ENCODE data around the gene BRF1.

Gene BRF1

GRCh38 chr14:105195522-105196264, 105.1 kb downstream of the BRF1 start:
- no peak for DNase-seq (ENCODE audit: low spot score)

- DNase-seq (ENCODE audit: low spot score), result no peak
Measured at GRCh38 chr14:105195051-105195450, 105.8 kb downstream of the BRF1 start.

- DNase-seq (ENCODE audit: low spot score), result no peak
Measured at GRCh38 chr14:105193916-105194782, 106.7 kb downstream of the BRF1 start.

GRCh38 chr14:105192866-105193731, 107.7 kb downstream of the BRF1 start:
- no peak for DNase-seq (ENCODE audit: low spot score)

GRCh38 chr14:105187935-105188524, 112.8 kb downstream of the BRF1 start:
- DNase-seq (ENCODE audit: low spot score), result no peak

- no peak for DNase-seq (ENCODE audit: low spot score)
Measured at GRCh38 chr14:105187116-105187515, 113.7 kb downstream of the BRF1 start.

- DNase-seq (ENCODE audit: low spot score), result no peak
Measured at GRCh38 chr14:105185973-105186372, 114.8 kb downstream of the BRF1 start.

- DNase-seq (ENCODE audit: low spot score), result no peak
Measured at GRCh38 chr14:105185001-105185400, 115.8 kb downstream of the BRF1 start.

GRCh38 chr14:105184461-105184860, 116.3 kb downstream of the BRF1 start:
- DNase-seq (ENCODE audit: low spot score), result no peak

GRCh38 chr14:105182296-105183020, 118.3 kb downstream of the BRF1 start:
- DNase-seq (ENCODE audit: low spot score), result no peak

GRCh38 chr14:105181549-105182295, 119.1 kb downstream of the BRF1 start:
- no peak for DNase-seq (ENCODE audit: low spot score)

GRCh38 chr14:105180592-105181548, 119.9 kb downstream of the BRF1 start, which contains the start of gene NUDT14:
TSS of gene NUDT14 (minus strand) at chr14:105181312. CDS start at chr14:105181209, 103 bp downstream.
- peak; percentile 66 for DNase-seq (ENCODE audit: low spot score)

- DNase-seq (ENCODE audit: low spot score), result no peak
Measured at GRCh38 chr14:105179191-105179590, 121.6 kb downstream of the BRF1 start.

- no peak for DNase-seq (ENCODE audit: low spot score)
Measured at GRCh38 chr14:105178868-105179140, 122.0 kb downstream of the BRF1 start.

- no peak for DNase-seq (ENCODE audit: low spot score)
Measured at GRCh38 chr14:105178069-105178867, 122.5 kb downstream of the BRF1 start.

- no peak for DNase-seq (ENCODE audit: low spot score)
Measured at GRCh38 chr14:105177082-105177481, 123.7 kb downstream of the BRF1 start.

- no peak for DNase-seq (ENCODE audit: low spot score)
Measured at GRCh38 chr14:105176513-105176912, 124.3 kb downstream of the BRF1 start.

All from hematopoietic multipotent progenitor cell treated with erythropoietin and hydrocortisone succinate and interleukin-3 and kit ligand, for 15 days (in vitro differentiated cells).